Nephron progenitor cell (in vitro differentiated cells): Measurements from ENCODE around the gene DGKQ.
"Not testable (repeated sequence)": the region's sequence is repeated elsewhere in the genome, so short reads cannot be mapped to it uniquely, and the experiment has no call there.

ENCODE experiments used
- DNase-seq: peaks from one replicate; pipeline ENCODE4 v3.0.0; 2021
- H3K27ac Mint-ChIP-seq: 2 replicates; pipeline ENCODE4 v1.8.0; 2021; ENCODE audit warnings: mild to moderate bottlenecking, moderate library complexity, mixed read lengths
- H3K27me3 Mint-ChIP-seq: 2 replicates; pipeline ENCODE4 v1.8.0; 2021; ENCODE audit warnings: mild to moderate bottlenecking, low read depth, mixed read lengths; ENCODE audit not compliant: poor library complexity
- H3K36me3 Mint-ChIP-seq: 2 replicates; pipeline ENCODE4 v1.8.0; 2021; ENCODE audit warnings: low read depth, mixed read lengths
- H3K4me1 Mint-ChIP-seq: 2 replicates; pipeline ENCODE4 v1.8.0; 2021; ENCODE audit warnings: mixed read lengths
- H3K4me3 Mint-ChIP-seq: 2 replicates; pipeline ENCODE4 v1.8.0; 2021; ENCODE audit warnings: mild to moderate bottlenecking, moderate library complexity, mixed read lengths
- H3K9me3 Mint-ChIP-seq: 2 replicates; pipeline ENCODE4 v1.8.0; 2021; ENCODE audit warnings: mild to moderate bottlenecking, moderate library complexity, mixed read lengths
- TF ChIP-seq, protein P1 (sequence below): fragments of 200-600 bp; sonication (generic); IDR thresholded peaks from 2 replicates; pipeline ENCODE4 v1.5.0; 2021; ENCODE audit warnings: antibody characterized with exemption

Gene DGKQ

DNA sequence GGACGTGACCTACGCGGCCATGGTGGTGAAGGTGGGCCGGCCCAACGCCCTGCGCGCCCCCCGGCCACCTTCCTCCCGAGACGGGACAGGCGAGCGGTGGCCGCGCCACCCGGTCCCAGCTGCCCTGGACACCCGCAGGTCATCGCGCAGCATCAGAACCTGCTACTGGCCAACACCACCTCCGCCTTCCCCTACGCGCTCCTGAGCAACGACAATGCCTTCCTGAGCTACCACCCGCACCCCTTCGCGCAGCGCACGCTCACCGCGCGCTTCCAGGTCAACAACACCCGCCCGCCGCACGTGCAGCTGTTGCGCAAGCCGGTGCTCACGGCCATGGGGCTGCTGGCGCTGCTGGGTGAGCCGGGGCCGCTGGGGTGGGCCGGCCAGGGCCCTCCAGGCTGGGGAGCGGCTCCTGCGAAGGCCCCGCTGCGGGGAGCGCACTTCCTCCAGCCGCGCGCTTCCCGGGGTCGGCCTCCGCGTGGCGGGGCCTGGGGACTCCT is 28.8 kb upstream of the DGKQ start:
- Mint-ChIP-seq H3K4me3 (no peak overlapping the region), H3K36me3 (peaks cover 9% of the 10 kb centered on the region), H3K9me3 (peaks cover 14% of the 10 kb centered on the region), H3K27ac (no peak overlapping the region), H3K4me1 (no peaks in the 10 kb centered on the region), H3K27me3 (peaks cover 87% of the 10 kb centered on the region)
- TF ChIP-seq, protein P1, sequence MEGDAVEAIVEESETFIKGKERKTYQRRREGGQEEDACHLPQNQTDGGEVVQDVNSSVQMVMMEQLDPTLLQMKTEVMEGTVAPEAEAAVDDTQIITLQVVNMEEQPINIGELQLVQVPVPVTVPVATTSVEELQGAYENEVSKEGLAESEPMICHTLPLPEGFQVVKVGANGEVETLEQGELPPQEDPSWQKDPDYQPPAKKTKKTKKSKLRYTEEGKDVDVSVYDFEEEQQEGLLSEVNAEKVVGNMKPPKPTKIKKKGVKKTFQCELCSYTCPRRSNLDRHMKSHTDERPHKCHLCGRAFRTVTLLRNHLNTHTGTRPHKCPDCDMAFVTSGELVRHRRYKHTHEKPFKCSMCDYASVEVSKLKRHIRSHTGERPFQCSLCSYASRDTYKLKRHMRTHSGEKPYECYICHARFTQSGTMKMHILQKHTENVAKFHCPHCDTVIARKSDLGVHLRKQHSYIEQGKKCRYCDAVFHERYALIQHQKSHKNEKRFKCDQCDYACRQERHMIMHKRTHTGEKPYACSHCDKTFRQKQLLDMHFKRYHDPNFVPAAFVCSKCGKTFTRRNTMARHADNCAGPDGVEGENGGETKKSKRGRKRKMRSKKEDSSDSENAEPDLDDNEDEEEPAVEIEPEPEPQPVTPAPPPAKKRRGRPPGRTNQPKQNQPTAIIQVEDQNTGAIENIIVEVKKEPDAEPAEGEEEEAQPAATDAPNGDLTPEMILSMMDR: no peak
- peak; percentile 53 for DNase-seq

DNA sequence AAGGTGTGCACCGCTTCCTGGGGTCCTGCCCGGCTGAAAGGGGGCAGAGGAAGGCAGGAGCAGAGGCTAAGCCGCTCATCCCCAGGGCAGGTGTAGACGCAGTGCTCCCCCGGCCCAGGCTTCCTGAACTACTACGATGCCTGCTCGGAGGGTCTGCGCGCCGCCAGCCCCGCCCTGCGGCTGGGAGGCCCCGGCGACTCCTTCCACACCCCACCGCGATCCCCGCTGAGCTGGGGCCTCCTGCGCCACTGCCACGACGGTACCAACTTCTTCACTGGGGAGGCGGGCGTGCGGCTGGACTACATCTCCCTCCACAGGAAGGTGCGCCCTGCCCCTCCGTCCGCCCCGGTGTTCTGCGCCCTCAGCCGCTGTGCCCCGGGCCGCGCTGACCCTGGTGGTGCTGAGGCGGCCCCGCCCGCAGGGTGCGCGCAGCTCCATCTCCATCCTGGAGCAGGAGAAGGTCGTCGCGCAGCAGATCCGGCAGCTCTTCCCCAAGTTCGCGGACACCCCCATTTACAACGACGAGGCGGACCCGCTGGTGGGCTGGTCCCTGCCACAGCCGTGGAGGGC is 28.3 kb upstream of the DGKQ start:
- no peak for DNase-seq
- H3K27me3 Mint-ChIP-seq: peaks cover 87% of the 10 kb centered on the region
- H3K27ac Mint-ChIP-seq: no peak overlapping the region
- TF ChIP-seq, protein P1: no peak
- peaks cover 9% of the 10 kb centered on the region for H3K9me3 Mint-ChIP-seq
- no peaks in the 10 kb centered on the region for H3K4me1 Mint-ChIP-seq
- H3K36me3 Mint-ChIP-seq: peaks cover 3% of the 10 kb centered on the region
- no peak overlapping the region for H3K4me3 Mint-ChIP-seq

DNA sequence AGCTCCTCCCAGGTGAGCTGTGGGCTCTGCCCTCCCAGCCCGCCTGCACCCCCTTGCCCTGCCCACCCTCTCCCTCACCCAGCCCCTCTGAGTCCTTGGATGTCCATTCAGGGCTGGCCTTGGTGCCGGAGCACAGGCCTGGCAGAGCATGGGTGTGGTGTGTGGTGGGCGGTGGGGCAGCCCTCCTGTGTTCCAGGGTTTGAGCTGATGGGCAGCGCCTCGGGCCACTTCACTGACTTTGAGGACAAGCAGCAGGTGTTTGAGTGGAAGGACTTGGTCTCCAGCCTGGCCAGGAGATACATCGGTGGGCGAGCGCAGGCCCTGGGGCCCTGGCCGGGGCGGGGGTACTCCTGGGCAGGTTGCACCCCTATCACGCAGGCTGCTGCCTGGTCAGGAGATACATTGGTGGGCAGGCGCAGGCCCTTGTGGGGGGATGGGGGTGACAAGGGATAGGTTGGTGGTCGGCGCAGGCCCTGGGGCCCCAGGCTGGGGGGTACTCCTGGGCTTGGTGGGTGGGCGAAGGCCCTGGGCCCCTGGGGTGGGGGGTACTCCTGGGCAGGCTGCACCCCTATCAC is 27.4 kb upstream of the DGKQ start:
- no peak overlapping the region for H3K27ac Mint-ChIP-seq
- H3K9me3 Mint-ChIP-seq: peaks cover 2% of the 10 kb centered on the region
- H3K27me3 Mint-ChIP-seq: peaks cover 87% of the 10 kb centered on the region
- H3K4me3 Mint-ChIP-seq: no peak overlapping the region
- TF ChIP-seq, protein P1: no peak
- no peak for DNase-seq
- H3K36me3 Mint-ChIP-seq: no peaks in the 10 kb centered on the region
- H3K4me1 Mint-ChIP-seq: no peaks in the 10 kb centered on the region

DNA sequence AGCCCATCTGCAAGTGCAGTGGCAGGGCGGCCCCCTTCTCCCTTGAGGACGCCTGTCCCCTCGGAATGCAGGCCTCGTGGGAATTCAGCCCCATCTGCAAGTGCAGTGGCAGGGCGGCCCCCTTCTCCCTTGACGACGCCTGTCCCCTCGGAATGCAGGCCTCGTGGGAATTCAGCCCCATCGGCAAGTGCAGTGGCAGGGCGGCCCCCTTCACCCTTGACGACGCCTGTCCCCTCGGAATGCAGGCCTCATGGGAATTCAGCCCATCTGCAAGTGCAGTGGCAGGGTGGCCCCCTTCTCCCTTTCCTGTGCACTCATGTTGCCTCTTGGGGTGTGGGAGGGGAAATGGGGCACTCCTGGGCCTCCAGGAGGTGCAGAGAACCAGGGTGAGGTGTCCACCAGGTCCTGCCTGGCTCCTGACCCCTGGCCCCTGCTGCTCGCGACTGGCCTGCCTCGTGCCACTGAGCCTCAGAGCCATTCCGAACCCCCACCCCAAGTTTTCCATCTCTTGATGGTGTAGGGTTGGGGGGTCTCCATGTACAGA is 26.6 kb upstream of the DGKQ start:
- Mint-ChIP-seq H3K4me1 (no peaks in the 10 kb centered on the region), H3K27me3 (peaks cover 87% of the 10 kb centered on the region), H3K4me3 (no peak overlapping the region), H3K9me3 (no peaks in the 10 kb centered on the region), H3K36me3 (no peaks in the 10 kb centered on the region), H3K27ac (no peak overlapping the region)
- TF ChIP-seq, protein P1: no peak
- DNase-seq: peak; percentile 5

DNA sequence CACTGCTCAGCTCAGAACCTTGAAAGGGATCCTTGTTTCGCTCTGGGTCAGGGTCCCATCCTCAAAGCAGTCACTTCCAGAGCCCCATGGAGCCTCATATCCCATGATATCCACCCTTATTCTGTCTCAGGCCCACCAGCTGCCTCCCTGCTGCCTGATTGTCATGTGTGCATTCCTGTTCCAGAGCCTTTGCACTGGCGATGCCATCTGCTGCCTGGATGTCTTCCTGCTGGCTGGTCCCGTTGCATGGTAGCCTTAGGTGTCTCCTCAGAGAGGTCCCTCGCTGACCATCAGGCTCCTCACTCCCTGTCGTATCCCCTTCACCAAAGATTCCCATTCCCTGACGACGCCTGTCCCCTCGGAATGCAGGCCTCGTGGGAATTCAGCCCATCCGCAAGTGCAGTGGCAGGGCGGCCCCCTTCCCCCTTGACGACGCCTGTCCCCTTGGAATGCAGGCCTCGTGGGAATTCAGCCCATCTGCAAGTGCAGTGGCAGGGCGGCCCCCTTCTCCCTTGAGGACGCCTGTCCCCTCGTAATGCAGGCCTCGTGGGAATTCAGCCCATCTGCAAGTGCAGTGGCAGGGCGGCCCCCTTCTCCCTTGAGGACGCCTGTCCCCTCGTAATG is 26.0 kb upstream of the DGKQ start:
- not testable (repeated sequence) for H3K27ac Mint-ChIP-seq

DNA sequence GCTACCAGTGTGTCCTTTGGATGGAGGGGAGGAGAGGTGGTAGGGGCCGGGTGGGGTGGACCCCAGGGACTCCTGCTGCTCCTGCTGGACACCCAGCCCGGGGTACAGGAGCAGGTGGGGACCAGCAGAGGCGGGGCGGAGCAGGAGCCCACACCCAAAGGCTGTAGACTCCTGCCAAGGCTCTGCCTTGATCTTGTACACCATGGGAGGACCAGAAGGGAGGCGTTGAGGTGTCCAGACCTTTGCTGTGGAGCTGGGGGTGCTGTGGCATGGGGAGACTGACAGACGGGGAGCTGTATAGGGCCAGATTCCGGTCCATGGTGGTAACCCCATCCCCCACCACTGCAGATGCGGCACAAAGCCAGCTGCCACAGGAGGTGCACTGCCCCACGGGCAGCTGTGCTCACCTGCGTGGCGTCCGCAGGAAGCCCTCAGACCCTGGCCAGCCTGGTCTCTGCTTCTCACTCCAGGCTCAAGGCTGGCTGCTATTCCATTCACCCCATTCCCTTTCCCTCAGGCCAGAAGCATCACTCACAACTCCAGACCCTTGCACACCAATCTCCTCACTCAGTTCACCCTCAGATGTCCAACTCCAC is 24.8 kb upstream of the DGKQ start:
- H3K27ac Mint-ChIP-seq: no peak overlapping the region
- H3K36me3 Mint-ChIP-seq: no peaks in the 10 kb centered on the region
- no peaks in the 10 kb centered on the region for H3K9me3 Mint-ChIP-seq
- peak overlapping the region; percentile 34 for H3K4me3 Mint-ChIP-seq
- H3K27me3 Mint-ChIP-seq: peaks cover 71% of the 10 kb centered on the region
- TF ChIP-seq, protein P1: no peak
- peak; percentile 4 for DNase-seq
- no peaks in the 10 kb centered on the region for H3K4me1 Mint-ChIP-seq

More for the DNA sequence above, 26.0 kb upstream of the DGKQ start:
- not testable (repeated sequence) for H3K9me3 Mint-ChIP-seq, H3K4me1 Mint-ChIP-seq, H3K36me3 Mint-ChIP-seq
- DNase-seq: peak; percentile 8
- peaks cover 83% of the 10 kb centered on the region for H3K27me3 Mint-ChIP-seq
- peak overlapping the region; percentile 64 for H3K4me3 Mint-ChIP-seq
